SK-N-SH (cell line): ENCODE measurements around the gene SERPINA12.

Source experiments
- FOXM1 ChIP-seq: IDR thresholded peaks from 2 replicates; pipeline ENCODE4 v1.4.0; 2012; ENCODE audit warnings: low read depth, mild to moderate bottlenecking
- POLR2AphosphoS5 ChIP-seq: IDR thresholded peaks from 2 replicates; pipeline ENCODE4 v1.6.1; 2012; ENCODE audit warnings: low read depth, low read length
- RFX5 ChIP-seq: IDR thresholded peaks from 2 replicates; pipeline ENCODE4 v1.6.1; 2012; ENCODE audit warnings: mild to moderate bottlenecking, improper control_type of control experiment, low read length
- TCF12 ChIP-seq: IDR thresholded peaks from 2 replicates; pipeline ENCODE4 v1.4.0; 2012
- TEAD4 ChIP-seq: IDR thresholded peaks from 2 replicates; pipeline ENCODE4 v1.4.0; 2012; ENCODE audit warnings: mild to moderate bottlenecking, borderline replicate concordance; ENCODE audit not compliant: insufficient read depth
- TF ChIP-seq, protein P1 (sequence below): fragments of 200-600 bp; sonication (generic); IDR thresholded peaks from 2 replicates; pipeline ENCODE4 v1.6.1; 2017; ENCODE audit warnings: antibody characterized with exemption, mild to moderate bottlenecking, moderate library complexity
- TF ChIP-seq, protein P2 (sequence below): IDR thresholded peaks from 2 replicates; pipeline ENCODE4; 2012

DNA sequence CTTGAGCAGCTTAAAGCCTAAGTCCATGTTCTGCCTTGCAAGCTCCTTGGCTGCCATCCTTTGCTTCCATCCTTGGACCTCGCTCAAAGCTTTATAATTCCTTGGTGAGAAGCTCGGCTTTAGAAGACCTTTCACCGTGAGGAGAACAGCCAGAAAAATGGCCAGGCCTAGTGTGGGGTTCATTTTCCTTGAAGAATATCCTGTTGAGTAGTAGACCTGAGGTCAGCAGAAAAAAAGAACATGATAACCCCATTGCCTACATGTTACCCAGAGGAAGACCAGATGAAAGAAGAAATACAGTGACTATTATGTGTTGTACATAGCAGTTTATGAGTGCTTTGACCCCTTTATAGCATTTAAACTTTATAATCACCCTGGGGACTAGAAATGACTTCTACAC lies 11.1 kb downstream of the SERPINA12 start:
- TF ChIP-seq FOXM1 (no peak), TEAD4 (no peak), RFX5 (no peak), POLR2AphosphoS5 (no peak), TCF12 (no peak)
- TF ChIP-seq, protein P1, sequence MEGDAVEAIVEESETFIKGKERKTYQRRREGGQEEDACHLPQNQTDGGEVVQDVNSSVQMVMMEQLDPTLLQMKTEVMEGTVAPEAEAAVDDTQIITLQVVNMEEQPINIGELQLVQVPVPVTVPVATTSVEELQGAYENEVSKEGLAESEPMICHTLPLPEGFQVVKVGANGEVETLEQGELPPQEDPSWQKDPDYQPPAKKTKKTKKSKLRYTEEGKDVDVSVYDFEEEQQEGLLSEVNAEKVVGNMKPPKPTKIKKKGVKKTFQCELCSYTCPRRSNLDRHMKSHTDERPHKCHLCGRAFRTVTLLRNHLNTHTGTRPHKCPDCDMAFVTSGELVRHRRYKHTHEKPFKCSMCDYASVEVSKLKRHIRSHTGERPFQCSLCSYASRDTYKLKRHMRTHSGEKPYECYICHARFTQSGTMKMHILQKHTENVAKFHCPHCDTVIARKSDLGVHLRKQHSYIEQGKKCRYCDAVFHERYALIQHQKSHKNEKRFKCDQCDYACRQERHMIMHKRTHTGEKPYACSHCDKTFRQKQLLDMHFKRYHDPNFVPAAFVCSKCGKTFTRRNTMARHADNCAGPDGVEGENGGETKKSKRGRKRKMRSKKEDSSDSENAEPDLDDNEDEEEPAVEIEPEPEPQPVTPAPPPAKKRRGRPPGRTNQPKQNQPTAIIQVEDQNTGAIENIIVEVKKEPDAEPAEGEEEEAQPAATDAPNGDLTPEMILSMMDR = no peak
- TF ChIP-seq, protein P2, sequence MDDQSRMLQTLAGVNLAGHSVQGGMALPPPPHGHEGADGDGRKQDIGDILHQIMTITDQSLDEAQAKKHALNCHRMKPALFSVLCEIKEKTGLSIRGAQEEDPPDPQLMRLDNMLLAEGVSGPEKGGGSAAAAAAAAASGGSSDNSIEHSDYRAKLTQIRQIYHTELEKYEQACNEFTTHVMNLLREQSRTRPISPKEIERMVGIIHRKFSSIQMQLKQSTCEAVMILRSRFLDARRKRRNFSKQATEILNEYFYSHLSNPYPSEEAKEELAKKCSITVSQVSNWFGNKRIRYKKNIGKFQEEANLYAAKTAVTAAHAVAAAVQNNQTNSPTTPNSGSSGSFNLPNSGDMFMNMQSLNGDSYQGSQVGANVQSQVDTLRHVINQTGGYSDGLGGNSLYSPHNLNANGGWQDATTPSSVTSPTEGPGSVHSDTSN = no peak
